Measurements from ENCODE around the gene BLVRA.
"Not testable (repeated sequence)": the region's sequence is repeated elsewhere in the genome, so short reads cannot be mapped to it uniquely, and the experiment has no call there.

The BLVRA gene

GRCh38 chr7:43758029-43758821 is at the start of gene BLVRA:
Gene BLVRA, plus strand, starts transcription at chr7:43758680. Its CDS starts 12,479 bp downstream, at chr7:43771159.
- Histone ChIP-seq H3F3A (ENCODE audit: insufficient read depth, low read length) (peaks cover 17% of the 10 kb centered on the region), H3K36me3 (replicated peaks; ENCODE audit: insufficient read depth, low read length) (no peaks in the 10 kb centered on the region), H2AFZ (ENCODE audit: low read length) (peak within 1 kb of the TSS; percentile 78), H3K4me3 (ENCODE audit: low read length) (peak within 1 kb of the TSS; percentile 85), H3K79me2 (ENCODE audit: low read length) (peaks cover 24% of the 10 kb centered on the region), H3K4me2 (ENCODE audit: low read depth, low read length) (peak within 1 kb of the TSS; percentile 83), H3K27me3 (replicated peaks; ENCODE audit: insufficient read depth, low read length) (no peaks in the 10 kb centered on the region), H3K27ac (ENCODE audit: low read length) (peak within 1 kb of the TSS; percentile 66; the same call in 1 of the 2 replicates), H3K4me1 (ENCODE audit: low read length) (peaks cover 49% of the 10 kb centered on the region), H4K20me1 (ENCODE audit: insufficient read depth, low read length) (no peaks in the 10 kb centered on the region), H3K9me3 (replicated peaks; ENCODE audit: insufficient read depth, low read length) (no peaks in the 10 kb centered on the region), H3K9me2 (replicated peaks; ENCODE audit: insufficient read depth, low read length) (no peaks in the 10 kb centered on the region), H3K9ac (ENCODE audit: low read length) (peak within 1 kb of the TSS; percentile 61)
- peak; percentile 68 for DNase-seq
- TF ChIP-seq EZH2 (optimal IDR thresholded peaks at IDR 0.05; ENCODE audit: low read depth, low read length): no peak
- TF ChIP-seq EZH2phosphoT487 (IDR thresholded peaks at IDR 0.05; ENCODE audit: low read length): no peak
- TF ChIP-seq, protein P1, sequence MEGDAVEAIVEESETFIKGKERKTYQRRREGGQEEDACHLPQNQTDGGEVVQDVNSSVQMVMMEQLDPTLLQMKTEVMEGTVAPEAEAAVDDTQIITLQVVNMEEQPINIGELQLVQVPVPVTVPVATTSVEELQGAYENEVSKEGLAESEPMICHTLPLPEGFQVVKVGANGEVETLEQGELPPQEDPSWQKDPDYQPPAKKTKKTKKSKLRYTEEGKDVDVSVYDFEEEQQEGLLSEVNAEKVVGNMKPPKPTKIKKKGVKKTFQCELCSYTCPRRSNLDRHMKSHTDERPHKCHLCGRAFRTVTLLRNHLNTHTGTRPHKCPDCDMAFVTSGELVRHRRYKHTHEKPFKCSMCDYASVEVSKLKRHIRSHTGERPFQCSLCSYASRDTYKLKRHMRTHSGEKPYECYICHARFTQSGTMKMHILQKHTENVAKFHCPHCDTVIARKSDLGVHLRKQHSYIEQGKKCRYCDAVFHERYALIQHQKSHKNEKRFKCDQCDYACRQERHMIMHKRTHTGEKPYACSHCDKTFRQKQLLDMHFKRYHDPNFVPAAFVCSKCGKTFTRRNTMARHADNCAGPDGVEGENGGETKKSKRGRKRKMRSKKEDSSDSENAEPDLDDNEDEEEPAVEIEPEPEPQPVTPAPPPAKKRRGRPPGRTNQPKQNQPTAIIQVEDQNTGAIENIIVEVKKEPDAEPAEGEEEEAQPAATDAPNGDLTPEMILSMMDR (IDR thresholded peaks at IDR 0.05; ENCODE audit: low read length): no peak

- Histone ChIP-seq H3K4me2 (ENCODE audit: low read depth, low read length) (no peak overlapping the region), H3K27ac (ENCODE audit: low read length) (no peak overlapping the region), H3K4me1 (ENCODE audit: low read length) (no peaks in the 10 kb centered on the region), H3K36me3 (replicated peaks; ENCODE audit: insufficient read depth, low read length) (no peaks in the 10 kb centered on the region), H3K9ac (ENCODE audit: low read length) (no peak overlapping the region), H3K79me2 (ENCODE audit: low read length) (peaks cover 90% of the 10 kb centered on the region), H3F3A (ENCODE audit: insufficient read depth, low read length) (no peaks in the 10 kb centered on the region), H4K20me1 (ENCODE audit: insufficient read depth, low read length) (no peaks in the 10 kb centered on the region; the same call in 1 of the 2 replicates), H3K9me2 (replicated peaks; ENCODE audit: insufficient read depth, low read length) (no peaks in the 10 kb centered on the region), H3K27me3 (replicated peaks; ENCODE audit: insufficient read depth, low read length) (no peaks in the 10 kb centered on the region), H3K4me3 (ENCODE audit: low read length) (no peak overlapping the region), H3K9me3 (replicated peaks; ENCODE audit: insufficient read depth, low read length) (no peaks in the 10 kb centered on the region), H2AFZ (ENCODE audit: low read length) (no peak overlapping the region)
- TF ChIP-seq EZH2phosphoT487 (IDR thresholded peaks at IDR 0.05; ENCODE audit: low read length): no peak
- TF ChIP-seq EZH2 (optimal IDR thresholded peaks at IDR 0.05; ENCODE audit: low read depth, low read length): no peak
- TF ChIP-seq, protein P1 (IDR thresholded peaks at IDR 0.05; ENCODE audit: low read length): no peak
- DNase-seq: no peak
Observed at GRCh38 chr7:43711503-43711902, 47.0 kb upstream of the BLVRA start.

DNA sequence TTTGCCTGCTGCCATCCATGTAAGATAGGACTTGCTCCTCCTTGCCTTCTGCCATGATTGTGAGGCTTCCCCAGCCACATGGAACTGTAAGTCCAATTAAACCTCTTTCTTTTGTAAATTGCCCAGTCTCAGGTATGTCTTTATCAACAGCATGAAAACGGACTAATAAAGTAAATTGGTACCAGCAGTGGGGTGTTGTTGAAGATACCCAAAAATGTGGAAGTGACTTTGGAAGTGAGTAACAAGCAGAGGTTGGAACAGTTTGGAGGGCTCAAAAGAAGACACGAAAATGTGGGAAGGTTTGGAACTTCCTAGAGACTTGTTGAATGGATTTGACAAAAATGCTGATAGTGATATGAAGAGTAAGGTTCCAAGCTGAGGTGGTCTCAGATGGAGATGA is 42.5 kb upstream of the BLVRA start:
- H2AFZ ChIP-seq (ENCODE audit: low read length); H3K9me2 ChIP-seq (replicated peaks; ENCODE audit: insufficient read depth, low read length); H3K27me3 ChIP-seq (replicated peaks; ENCODE audit: insufficient read depth, low read length); DNase-seq; H3K27ac ChIP-seq (ENCODE audit: low read length); H3K4me1 ChIP-seq (ENCODE audit: low read length); H3F3A ChIP-seq (ENCODE audit: insufficient read depth, low read length); H3K9ac ChIP-seq (ENCODE audit: low read length); H3K4me2 ChIP-seq (ENCODE audit: low read depth, low read length); H4K20me1 ChIP-seq (ENCODE audit: insufficient read depth, low read length); H3K36me3 ChIP-seq (replicated peaks; ENCODE audit: insufficient read depth, low read length); H3K4me3 ChIP-seq (ENCODE audit: low read length); H3K9me3 ChIP-seq (replicated peaks; ENCODE audit: insufficient read depth, low read length): not testable (repeated sequence)
- H3K79me2 ChIP-seq (ENCODE audit: low read length): peaks cover 93% of the 10 kb centered on the region

DNA sequence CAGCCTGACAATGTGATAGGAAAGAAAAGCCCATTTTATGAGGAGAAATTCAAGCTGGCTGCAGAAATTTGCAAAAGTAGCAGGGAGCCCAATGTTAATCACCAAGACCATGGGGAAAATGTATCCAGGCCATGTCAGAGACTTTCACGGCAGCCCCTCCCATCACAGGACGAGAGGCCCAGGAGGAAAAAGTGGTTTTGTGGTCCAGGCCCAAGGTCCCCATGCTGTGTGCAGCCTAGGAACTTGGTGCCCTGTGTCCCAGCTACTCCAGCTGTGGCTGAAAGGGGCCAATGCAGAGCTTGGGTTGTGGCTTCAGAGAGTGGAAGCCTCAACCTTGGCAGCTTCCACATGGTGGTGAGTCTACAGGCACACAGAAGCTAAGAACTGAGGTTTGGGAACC is 41.9 kb upstream of the BLVRA start:
- no peak overlapping the region for H2AFZ ChIP-seq (ENCODE audit: low read length)
- no peak for DNase-seq

More for the DNA sequence above, 41.9 kb upstream of the BLVRA start:
- Histone ChIP-seq H3K27me3 (replicated peaks; ENCODE audit: insufficient read depth, low read length) (no peaks in the 10 kb centered on the region), H3K36me3 (replicated peaks; ENCODE audit: insufficient read depth, low read length) (no peaks in the 10 kb centered on the region), H3K27ac (ENCODE audit: low read length) (no peak overlapping the region), H3F3A (ENCODE audit: insufficient read depth, low read length) (no peaks in the 10 kb centered on the region), H3K9ac (ENCODE audit: low read length) (no peak overlapping the region), H3K4me2 (ENCODE audit: low read depth, low read length) (no peak overlapping the region), H3K79me2 (ENCODE audit: low read length) (peaks cover 93% of the 10 kb centered on the region), H3K4me1 (ENCODE audit: low read length) (no peaks in the 10 kb centered on the region), H3K4me3 (ENCODE audit: low read length) (no peak overlapping the region), H3K9me2 (replicated peaks; ENCODE audit: insufficient read depth, low read length) (no peaks in the 10 kb centered on the region), H3K9me3 (replicated peaks; ENCODE audit: insufficient read depth, low read length) (no peaks in the 10 kb centered on the region), H4K20me1 (ENCODE audit: insufficient read depth, low read length) (peaks cover 8% of the 10 kb centered on the region; the same call in 1 of the 2 replicates)
- TF ChIP-seq, protein P1 (IDR thresholded peaks at IDR 0.05; ENCODE audit: low read length): no peak
- TF ChIP-seq EZH2phosphoT487 (IDR thresholded peaks at IDR 0.05; ENCODE audit: low read length) (no peak), EZH2 (optimal IDR thresholded peaks at IDR 0.05; ENCODE audit: low read depth, low read length) (no peak)
